ENCODE data around the gene TPBGL.

Gene TPBGL

GRCh38 chr11:75212411-75212810 is 28.2 kb upstream of the TPBGL start:
- DNase-seq = no peak

DNA sequence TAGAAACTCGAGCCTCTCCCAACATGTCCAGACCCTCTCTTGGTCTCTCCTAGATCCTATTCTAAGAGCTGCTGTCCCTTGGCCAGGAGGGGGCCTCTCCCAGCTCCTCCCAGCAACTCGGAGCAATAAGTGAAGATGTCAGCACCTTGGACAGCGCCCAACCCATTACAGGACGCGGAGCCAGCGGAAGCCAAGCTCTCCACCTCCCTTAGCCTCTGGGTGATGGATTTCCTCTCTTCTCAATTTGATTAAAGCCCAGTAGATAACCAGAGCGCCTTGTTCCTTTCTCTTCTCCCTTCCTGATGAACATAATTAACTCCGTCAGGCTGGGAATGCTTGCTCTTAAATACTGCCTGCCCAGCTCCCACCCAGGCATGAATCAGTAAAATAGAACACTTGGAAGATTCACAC is 26.2 kb upstream of the TPBGL start:
- peak; percentile 79 to 83 for DNase-seq

GRCh38 chr11:75214843-75215242 is 25.7 kb upstream of the TPBGL start:
- DNase-seq = no peak

- no peak for DNase-seq
These were observed 20.7 kb upstream of the TPBGL start for GRCh38 chr11:75219869-75220268.

DNA sequence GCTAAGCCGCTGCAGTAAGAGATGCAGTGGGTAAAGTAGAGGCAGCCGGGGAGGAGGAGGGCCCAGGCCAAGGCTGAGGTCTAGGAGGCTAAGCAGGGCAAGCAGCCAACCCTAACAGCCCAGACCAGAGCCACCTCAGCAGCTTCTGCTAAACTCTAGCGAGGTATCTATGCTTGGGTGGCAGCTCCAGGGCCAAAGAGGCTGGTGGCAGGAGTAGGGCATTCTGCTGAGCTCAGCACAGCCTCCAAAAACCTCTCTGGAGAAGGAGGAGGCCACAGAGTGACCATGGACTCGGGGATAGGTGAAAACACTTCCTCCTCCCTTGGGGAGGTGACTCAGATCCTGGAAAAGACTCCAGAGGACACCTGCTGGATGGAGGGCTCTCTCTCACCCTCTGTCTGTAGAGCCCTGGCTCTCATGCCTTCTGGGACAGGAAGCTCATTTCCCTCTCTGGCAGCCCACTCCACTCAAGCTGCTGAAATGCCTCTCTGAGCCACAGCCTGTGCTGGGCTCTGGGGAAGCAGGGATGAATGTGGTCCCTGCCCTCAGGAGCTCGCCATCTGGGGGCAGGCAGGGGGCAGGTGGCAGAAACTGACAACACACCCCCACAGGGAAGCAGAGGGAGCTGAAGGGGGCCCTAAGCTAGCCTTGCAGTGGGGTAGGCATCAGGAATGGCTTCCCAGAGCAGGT is 16.5 kb upstream of the TPBGL start:
- DNase-seq = no peak

- DNase-seq = no peak
These were observed 14.8 kb upstream of the TPBGL start for GRCh38 chr11:75225794-75226193.

DNA sequence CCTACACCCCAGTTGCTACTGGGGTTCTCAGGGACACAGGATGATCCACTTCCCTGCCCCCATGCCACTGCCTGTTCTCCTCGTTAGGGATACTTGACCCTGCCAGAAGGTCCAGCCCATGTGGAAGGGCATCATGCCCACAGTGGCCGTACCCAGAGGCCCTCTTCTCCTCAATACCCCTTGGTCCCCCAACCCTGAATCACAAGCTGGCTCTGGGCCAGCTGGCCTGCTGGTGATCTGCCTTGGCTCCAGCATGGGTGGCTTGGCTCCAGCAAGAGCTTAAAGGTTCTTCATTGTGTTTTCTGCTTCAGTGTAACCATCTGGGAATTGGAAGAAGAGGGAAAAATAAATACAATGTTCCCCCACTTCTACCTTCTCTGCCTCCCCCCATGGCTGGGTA is 11.1 kb upstream of the TPBGL start:
- DNase-seq = no peak

- DNase-seq = no peak
These were observed 10.0 kb upstream of the TPBGL start for GRCh38 chr11:75230621-75231020.

GRCh38 chr11:75233754-75234172 is 6.8 kb upstream of the TPBGL start:
- no peak for DNase-seq

DNA sequence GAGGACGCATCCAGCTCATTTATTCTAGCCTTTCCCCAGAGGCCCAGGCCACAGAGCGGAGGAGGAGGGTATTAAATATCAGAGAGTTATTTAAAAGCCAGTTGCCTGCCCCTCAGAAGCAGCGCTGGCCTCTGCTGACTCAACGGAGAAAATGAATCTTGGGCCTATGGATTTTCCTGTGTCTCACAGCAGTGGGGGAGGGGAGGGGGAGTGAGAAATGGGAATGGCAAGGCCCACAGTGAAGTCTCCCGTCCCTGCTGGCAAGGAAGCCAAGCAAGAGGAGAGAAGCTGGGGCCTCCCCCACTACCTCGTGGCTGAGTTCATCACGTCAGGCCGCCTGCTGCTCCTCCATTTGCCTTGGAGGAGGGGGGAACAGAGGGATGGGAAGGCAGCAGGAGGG is 4.5 kb upstream of the TPBGL start:
- DNase-seq = no peak

GRCh38 chr11:75237050-75237449 is 3.5 kb upstream of the TPBGL start:
- DNase-seq = no peak

DNA sequence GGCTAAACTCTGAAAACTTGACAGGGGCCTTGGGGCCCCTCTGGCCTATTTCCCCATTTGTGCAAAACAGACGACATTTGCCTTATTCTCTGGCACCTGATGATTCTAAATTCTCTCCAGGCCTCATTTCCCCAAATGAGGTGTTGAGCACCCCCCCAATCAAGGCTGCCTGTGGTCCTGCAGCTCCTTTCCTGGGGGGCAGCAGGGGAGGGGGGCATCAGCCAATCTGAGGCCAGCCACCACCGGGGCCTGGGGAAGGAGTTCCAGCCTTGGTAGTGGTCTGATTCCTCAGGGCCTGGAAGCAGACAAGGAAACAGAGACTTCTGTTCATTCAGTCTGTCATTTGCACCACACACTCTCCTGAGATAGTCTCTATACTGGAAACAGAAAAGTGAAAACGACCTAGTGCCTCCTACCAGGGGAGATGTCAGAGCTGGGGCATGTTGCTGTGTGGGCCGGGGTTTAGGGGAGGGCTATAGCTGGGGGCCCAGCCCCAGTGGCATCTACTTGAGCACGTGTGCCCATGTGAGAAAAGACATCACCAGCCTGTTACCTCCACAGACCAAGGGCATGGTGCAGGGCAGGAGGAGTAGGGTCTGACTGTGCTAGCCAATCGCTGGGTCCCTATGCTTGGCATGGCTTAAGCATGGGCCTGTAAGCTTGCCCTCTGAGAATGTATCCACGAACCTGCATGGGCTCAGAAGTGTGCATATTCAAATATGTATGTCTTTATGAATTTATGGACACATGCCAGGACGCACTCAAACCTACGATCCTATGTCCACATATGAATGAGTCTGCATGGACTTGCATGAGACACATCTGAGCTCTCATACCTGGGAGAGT is 1.8 kb upstream of the TPBGL start:
- no peak for DNase-seq

DNA sequence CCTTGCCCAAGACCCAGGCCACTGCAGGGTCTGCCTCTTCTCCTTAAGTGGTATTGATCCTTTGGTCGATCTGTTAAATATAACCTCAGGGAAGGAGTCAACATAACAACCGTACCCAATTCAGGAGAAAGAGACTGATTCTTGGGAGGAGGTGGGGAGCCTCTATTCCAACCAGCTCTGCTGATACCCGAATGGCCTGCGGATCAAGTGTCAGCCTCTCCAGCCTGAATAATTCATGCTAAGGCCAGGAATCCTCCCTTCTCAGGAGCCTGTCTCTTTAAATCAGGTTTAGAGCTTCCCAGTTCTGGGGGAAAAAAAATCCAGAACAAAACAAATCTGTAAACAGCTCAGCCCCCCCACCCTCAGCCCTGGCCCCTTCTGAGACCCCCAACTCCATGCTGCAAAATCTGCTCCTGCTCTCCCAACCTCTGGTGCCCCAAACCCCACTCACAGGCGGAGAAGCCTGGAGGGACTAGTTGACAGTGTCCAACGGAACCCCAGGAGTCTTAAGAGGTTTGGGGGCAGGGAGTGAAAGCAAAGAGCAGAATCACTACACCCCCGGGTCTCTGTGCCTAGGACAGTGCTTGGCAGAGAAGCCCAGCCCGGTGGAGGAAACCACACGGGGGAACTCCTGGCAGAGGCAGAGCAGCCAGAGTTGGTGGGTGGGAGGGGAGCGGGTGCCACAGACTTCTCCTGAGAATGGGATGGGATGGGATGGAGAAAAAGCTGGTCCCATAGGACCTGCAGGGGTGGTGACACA is 863 bp upstream of the TPBGL start:
- no peak for DNase-seq

GRCh38 chr11:75241036-75241905 is 697 bp downstream of the TPBGL start:
- DNase-seq = peak; percentile 90 to 95

GRCh38 chr11:75241906-75242644 is 1.5 kb downstream of the TPBGL start:
- peak in 1 of 2 experiments; percentile 39 for DNase-seq

- no peak for DNase-seq
These were observed 2.4 kb downstream of the TPBGL start for GRCh38 chr11:75242722-75243600.

DNA sequence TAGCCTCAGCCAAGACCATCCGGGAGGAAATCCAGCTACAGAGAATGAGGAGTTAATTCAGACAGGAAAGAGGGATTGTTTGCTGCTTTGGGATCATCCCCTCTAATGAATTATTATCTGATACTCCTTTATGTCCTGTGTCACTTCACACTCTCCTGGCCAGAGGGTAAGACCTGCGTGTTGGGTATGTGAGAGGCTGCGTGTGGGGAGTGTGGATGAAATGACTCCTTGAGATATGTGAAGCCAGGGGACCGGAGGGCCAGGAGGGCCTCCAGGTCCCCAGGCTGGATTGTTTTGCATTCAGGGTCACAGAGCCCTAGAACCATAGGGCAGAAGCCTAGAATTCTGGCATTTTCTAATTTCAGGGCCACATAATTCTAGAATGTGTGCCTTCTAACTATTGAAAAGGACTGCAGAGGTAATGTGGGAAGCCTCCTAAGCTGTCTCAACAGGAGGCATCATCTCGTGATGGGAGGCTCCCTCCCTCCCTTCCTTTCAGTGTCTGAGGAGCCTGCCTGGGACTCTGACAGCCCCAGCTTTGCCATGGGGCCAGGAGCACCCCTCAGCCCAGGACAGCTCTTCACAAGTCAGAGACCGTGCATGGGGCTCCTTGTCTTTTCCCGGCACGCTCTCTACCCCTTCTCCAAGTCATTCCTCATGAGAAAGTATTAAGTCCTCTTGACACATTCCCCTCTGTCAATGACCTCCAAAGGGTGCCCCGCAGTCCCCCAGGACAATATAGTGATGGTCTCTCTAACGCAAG is 3.7 kb downstream of the TPBGL start:
- DNase-seq = no peak

DNA sequence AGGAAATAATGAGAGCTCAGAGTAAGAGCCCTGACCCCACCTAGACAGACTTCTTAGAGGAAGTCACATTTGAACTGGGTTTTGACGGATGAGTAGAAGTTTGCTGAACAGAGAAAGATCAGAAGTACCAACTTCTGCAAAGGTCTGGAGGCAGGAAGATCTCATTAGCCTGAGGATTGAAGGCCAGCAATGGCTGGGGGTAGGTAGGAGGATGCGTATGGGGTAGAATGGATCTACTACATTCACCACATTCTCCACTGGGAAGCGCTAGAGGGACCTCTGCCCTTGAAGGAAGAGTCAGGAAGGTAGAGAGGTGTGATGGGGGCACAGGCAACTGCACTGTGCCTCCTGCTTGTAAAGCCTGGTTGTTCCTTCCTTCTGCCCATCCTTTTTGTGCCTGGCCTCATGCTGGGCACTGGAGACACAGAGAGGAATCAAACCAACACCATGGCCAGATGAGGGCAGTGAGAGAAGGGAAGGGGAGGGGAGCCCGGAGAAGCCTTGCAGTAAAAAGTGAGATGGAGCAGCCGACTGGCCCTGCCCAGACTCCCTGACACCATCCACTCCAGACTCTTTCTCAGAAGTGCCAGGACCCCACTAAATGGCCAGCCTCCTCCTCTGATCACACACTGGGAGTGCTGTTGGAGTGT is 4.9 kb downstream of the TPBGL start:
- DNase-seq = no peak

DNA sequence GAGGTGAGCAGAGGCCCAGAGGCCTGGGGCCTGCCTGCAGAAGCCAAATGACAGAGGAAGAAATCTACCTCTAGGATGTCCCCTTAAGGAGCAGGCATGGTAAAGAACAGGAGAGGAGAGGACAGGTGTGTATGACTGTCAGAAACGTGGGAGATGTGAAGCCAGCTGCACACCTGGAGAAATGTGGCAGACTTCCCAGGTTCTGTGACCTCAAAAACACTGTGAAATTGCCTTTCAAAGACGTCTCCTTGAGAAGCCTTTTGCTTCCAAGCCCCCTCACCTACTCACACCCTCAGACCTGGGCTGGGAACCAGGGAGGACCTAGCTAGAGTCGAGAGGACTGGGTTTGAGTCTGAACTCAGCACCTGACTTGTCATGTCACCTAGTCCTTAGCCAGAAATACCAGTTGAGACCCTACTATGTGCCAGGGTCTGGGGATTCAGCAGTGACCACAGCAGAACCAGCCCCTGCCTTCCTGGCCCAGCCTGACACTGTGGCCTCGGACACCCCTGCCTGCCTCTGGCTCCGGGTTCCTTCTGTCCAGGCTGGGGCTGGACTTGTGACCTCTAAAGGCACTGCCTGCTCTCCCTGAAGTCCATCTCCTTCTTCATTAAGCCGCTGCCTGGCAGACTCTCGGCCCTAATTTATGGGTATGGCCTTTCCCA is 5.6 kb downstream of the TPBGL start:
- DNase-seq = no peak

All from activated T-cell treated with anti-CD3 and anti-CD28 coated beads, Interleukin-2, amount 50 U/mL, for 48 hours (primary cell).